Stimulated activated effector memory CD8-positive, alpha-beta T cell treated with anti-CD3 and anti-CD28 coated beads, Interleukin-12 subunit alpha, Interleukin-12 subunit beta, amount 100 ng/mL, for 72 hours (primary cell): ENCODE results near the gene TENM4.

Experiments used
- ATAC-seq: fragments of 150-1000 bp; cut with Tn5 transposase; 2 replicates; pipeline ENCODE4 v1.10.0; 2021
- DNase-seq, 2 donors: peaks; one replicate each; pipeline ENCODE4 v3.0.0; 2021 to 2022; ENCODE audit warnings: low spot score in 2 of 2
- H3K27ac Mint-ChIP-seq: one replicate; pipeline ENCODE4 v1.8.0; 2022; ENCODE audit warnings: mild to moderate bottlenecking, mixed read lengths
- H3K36me3 Mint-ChIP-seq: one replicate; pipeline ENCODE4 v1.8.0; 2022; ENCODE audit warnings: mild to moderate bottlenecking, mixed read lengths
- H3K4me1 Mint-ChIP-seq: one replicate; pipeline ENCODE4 v1.8.0; 2022; ENCODE audit warnings: mixed read lengths
- H3K4me3 Mint-ChIP-seq: one replicate; pipeline ENCODE4 v1.8.0; 2022; ENCODE audit warnings: mild to moderate bottlenecking, mixed read lengths
- H3K9me3 Mint-ChIP-seq: one replicate; pipeline ENCODE4 v1.8.0; 2022; ENCODE audit warnings: mixed read lengths

TENM4 gene

GRCh38 chr11:78787696-78788095 lies 653.1 kb downstream of the TENM4 start:
- no peaks in the 10 kb centered on the region for H3K9me3 Mint-ChIP-seq
- no peak overlapping the region for H3K4me3 Mint-ChIP-seq
- no peak overlapping the region for H3K27ac Mint-ChIP-seq
- DNase-seq, result no peak
- no peak for ATAC-seq
- no peaks in the 10 kb centered on the region for H3K36me3 Mint-ChIP-seq
- no peaks in the 10 kb centered on the region for H3K4me1 Mint-ChIP-seq

DNA sequence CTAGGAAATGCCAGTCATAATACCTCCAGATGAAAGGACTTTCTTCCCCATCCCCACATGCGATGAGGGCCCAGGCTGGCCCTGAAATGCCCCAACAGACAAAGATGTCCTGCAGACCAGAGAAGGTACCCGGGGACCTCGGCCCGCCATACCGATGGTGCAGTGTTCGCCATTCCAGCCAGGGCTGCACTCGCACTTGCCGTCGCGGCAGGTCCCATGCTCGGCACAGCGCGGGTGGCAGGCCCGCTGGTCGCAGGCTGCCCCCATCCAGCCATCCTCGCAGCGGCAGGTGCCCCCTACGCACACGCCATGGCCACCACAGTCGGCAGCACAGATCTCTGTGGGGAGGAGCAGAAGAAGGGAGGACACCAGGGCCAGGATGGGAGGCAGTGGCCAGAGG lies 654.1 kb downstream of the TENM4 start:
- ATAC-seq, result no peak
- Mint-ChIP-seq H3K9me3 (no peaks in the 10 kb centered on the region), H3K36me3 (no peaks in the 10 kb centered on the region)

GRCh38 chr11:78786086-78786485 lies 654.7 kb downstream of the TENM4 start:
- Mint-ChIP-seq H3K4me3 (no peak overlapping the region), H3K9me3 (no peaks in the 10 kb centered on the region), H3K27ac (no peak overlapping the region), H3K4me1 (no peaks in the 10 kb centered on the region), H3K36me3 (no peaks in the 10 kb centered on the region)
- DNase-seq (no peak), ATAC-seq (no peak)

More for the DNA sequence above, 654.1 kb downstream of the TENM4 start:
- DNase-seq, result no peak
- Mint-ChIP-seq H3K4me3 (no peak overlapping the region), H3K27ac (no peak overlapping the region), H3K4me1 (no peaks in the 10 kb centered on the region)

GRCh38 chr11:78784321-78785061 lies 656.3 kb downstream of the TENM4 start:
- Mint-ChIP-seq H3K4me1 (no peaks in the 10 kb centered on the region), H3K9me3 (no peaks in the 10 kb centered on the region), H3K36me3 (no peaks in the 10 kb centered on the region), H3K4me3 (no peak overlapping the region), H3K27ac (no peak overlapping the region)
- no peak for DNase-seq
- no peak for ATAC-seq

DNA sequence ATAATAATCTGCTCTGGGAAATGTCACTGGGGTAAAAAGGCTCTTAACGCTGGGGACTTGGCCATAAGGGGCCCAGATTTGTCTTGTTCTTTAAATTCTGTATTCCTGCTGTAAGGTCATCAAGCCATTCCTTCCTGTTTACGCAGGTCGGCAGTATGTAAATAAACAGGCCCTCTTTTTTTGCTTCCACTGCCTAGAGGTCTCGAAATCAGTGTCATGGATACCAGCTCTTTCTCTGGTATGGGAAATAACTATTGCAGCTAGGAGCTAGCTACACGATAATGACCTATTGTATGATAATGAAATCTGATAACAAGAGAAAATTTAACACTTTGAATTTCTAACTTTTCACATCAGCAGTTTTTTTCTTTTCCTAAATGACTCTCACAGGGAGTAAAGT lies 657.0 kb downstream of the TENM4 start:
- Mint-ChIP-seq H3K36me3 (no peaks in the 10 kb centered on the region), H3K4me3 (no peak overlapping the region), H3K4me1 (no peaks in the 10 kb centered on the region), H3K27ac (no peak overlapping the region), H3K9me3 (no peaks in the 10 kb centered on the region)
- ATAC-seq, result no peak
- DNase-seq, result no peak

- no peaks in the 10 kb centered on the region for H3K36me3 Mint-ChIP-seq
- H3K27ac Mint-ChIP-seq, result no peak overlapping the region
- no peaks in the 10 kb centered on the region for H3K4me1 Mint-ChIP-seq
- no peak for ATAC-seq
- no peaks in the 10 kb centered on the region for H3K9me3 Mint-ChIP-seq
- no peak overlapping the region for H3K4me3 Mint-ChIP-seq
- DNase-seq, result no peak
Measured at GRCh38 chr11:78783301-78783700, 657.5 kb downstream of the TENM4 start.

DNA sequence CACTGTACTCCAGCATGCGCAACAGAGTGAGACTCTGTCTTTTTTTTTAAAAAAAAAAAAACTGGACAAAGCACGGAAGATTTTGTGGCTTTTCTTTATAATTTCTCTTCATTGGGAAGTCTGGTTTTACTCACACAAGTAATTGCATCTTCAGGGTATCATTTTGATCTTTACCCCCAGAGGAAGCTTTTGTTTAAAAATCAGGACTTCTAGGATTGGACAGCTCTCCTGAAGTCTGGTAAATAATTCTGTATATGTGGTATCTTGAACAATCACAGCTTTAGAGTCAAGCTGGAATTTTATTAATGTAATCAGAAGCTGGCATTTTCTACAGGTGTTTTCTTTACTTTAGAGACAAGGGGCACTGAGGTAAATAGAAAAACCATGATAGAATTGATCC lies 658.1 kb downstream of the TENM4 start:
- DNase-seq (no peak), ATAC-seq (no peak)
- no peak overlapping the region for H3K4me3 Mint-ChIP-seq
- no peaks in the 10 kb centered on the region for H3K4me1 Mint-ChIP-seq
- no peak overlapping the region for H3K27ac Mint-ChIP-seq
- H3K36me3 Mint-ChIP-seq, result no peaks in the 10 kb centered on the region
- no peaks in the 10 kb centered on the region for H3K9me3 Mint-ChIP-seq

DNA sequence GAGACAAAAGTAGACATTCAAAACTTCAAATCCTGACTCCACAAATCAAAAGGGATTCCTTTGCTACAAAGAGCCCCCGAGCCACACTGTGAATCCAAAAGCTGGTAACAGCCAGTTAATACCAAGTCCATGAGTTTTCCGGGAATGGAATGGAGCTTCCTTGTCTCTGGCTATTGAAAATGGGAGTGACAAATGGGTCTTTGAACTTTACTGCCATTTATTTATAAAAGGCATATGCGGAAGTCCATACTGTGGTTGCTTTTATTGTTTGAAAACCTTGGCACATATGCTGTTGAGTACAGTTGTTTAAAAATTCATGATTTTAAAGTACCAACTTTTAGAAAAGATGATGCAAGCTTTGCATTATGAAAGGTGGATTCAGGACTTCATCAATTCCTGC lies 659.9 kb downstream of the TENM4 start:
- Mint-ChIP-seq H3K36me3 (no peaks in the 10 kb centered on the region), H3K9me3 (no peaks in the 10 kb centered on the region), H3K4me1 (no peaks in the 10 kb centered on the region), H3K4me3 (no peak overlapping the region), H3K27ac (no peak overlapping the region)
- DNase-seq (no peak), ATAC-seq (no peak)

- Mint-ChIP-seq H3K4me1 (no peaks in the 10 kb centered on the region), H3K27ac (no peak overlapping the region), H3K4me3 (no peak overlapping the region), H3K36me3 (no peaks in the 10 kb centered on the region), H3K9me3 (no peaks in the 10 kb centered on the region)
- no peak for ATAC-seq
- no peak for DNase-seq
Measured at GRCh38 chr11:78773492-78773891, 667.3 kb downstream of the TENM4 start.

DNA sequence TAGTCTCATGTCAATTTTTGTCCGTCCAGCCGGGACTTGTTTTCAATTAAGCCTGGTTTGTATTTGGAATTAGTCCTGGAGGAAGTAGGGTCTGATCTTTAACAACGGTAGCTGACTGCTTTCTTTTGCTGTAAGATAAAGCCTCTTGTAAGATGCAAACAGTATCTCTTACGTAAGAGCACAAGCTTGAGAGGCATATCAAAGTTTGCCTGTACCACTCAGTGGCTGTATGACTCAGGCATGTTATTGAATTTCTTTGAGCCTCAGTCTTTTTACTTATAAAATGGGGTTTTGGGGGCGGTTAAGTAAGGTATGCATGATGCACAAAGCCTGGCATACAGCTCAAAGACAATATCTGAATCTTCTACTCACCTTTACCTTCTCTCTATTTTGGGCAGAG lies 667.8 kb downstream of the TENM4 start:
- Mint-ChIP-seq H3K4me1 (no peaks in the 10 kb centered on the region), H3K27ac (no peak overlapping the region), H3K4me3 (no peak overlapping the region), H3K36me3 (no peaks in the 10 kb centered on the region), H3K9me3 (no peaks in the 10 kb centered on the region)
- DNase-seq (no peak), ATAC-seq (no peak)

DNA sequence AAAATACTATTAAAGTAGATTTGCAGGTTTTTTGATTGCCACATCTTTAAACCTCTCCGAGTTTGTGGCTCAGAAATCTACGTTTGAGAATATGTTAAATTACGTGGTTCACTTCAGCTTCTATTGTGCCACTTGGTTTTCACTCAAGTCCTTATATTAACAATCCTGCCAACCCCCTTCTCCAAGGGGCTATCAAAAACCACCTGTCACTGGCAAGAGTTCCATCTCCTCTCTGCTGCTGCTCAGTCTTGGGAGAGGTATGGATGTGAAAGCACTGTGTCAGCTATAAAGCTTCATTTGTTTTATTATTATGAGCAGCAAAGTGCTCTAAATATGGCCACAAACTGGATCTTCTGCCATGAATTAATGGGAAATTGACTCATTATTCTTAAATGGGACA lies 668.6 kb downstream of the TENM4 start:
- Mint-ChIP-seq H3K36me3 (no peaks in the 10 kb centered on the region), H3K4me3 (no peak overlapping the region), H3K27ac (no peak overlapping the region), H3K4me1 (no peaks in the 10 kb centered on the region), H3K9me3 (no peaks in the 10 kb centered on the region)
- no peak for DNase-seq
- ATAC-seq, result no peak

DNA sequence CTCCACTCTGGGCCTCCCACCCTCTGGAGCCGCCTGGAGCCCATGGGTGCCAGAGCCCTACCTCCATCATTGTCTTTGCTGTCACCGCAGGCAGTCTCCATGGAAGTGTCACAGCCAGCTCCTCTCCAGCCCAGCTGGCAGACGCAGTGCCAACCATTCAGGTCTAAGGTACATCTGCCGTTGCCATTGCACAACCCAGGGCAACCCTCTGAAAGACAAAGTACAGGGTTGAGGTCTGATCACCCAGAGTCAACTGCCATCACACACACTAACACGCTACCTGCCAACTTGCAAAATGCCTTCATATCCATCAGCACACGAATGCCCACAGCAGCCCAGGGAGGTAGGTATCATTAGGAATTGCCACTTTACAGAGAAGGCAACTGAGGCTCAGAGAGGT lies 669.9 kb downstream of the TENM4 start:
- Mint-ChIP-seq H3K4me1 (no peaks in the 10 kb centered on the region), H3K27ac (no peak overlapping the region), H3K4me3 (no peak overlapping the region), H3K36me3 (no peaks in the 10 kb centered on the region), H3K9me3 (no peaks in the 10 kb centered on the region)
- DNase-seq, result no peak
- no peak for ATAC-seq

DNA sequence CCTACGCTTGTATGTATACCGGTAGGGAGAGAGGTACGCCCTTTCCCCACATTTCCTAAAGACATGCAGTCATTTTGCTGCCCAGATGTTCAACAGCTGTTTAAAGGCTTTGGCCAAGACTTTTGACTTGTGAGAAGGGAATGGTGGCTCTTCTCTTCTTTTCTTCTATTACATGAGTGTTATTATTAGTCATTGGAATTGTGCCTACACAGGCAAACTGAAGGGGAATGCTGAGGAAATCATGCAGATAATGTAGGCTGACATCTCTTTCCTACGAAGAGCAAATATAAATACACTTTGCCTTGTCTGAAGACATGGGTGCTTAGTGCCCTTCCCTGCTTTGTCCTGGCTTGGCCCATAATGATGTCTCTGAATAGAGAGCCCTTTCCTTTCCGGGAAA lies 671.9 kb downstream of the TENM4 start:
- ATAC-seq (no peak), DNase-seq (no peak)
- no peaks in the 10 kb centered on the region for H3K36me3 Mint-ChIP-seq
- no peaks in the 10 kb centered on the region for H3K9me3 Mint-ChIP-seq
- no peak overlapping the region for H3K4me3 Mint-ChIP-seq
- H3K4me1 Mint-ChIP-seq, result no peaks in the 10 kb centered on the region
- H3K27ac Mint-ChIP-seq, result no peak overlapping the region

DNA sequence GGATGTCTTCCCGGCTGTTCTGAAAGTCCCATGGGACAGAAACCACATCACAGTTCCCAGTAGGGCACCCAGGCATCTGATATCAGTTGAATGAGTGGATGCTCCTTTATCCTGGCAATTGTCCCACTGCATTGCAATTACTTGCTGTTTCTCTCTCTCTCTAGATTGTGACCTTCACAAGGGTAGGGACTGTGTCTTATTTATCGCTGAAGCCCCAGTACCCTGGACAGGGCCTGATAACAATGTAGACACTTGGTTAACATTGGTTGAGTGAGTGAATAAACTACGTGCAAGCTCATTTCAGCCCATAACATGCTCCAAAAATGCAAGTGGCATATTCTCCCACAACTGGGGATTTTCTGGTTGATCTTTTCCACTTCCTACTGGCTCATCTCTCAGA lies 672.5 kb downstream of the TENM4 start:
- no peak overlapping the region for H3K4me3 Mint-ChIP-seq
- DNase-seq (no peak), ATAC-seq (no peak)
- no peaks in the 10 kb centered on the region for H3K4me1 Mint-ChIP-seq
- H3K36me3 Mint-ChIP-seq, result no peaks in the 10 kb centered on the region
- no peaks in the 10 kb centered on the region for H3K9me3 Mint-ChIP-seq
- H3K27ac Mint-ChIP-seq, result no peak overlapping the region

DNA sequence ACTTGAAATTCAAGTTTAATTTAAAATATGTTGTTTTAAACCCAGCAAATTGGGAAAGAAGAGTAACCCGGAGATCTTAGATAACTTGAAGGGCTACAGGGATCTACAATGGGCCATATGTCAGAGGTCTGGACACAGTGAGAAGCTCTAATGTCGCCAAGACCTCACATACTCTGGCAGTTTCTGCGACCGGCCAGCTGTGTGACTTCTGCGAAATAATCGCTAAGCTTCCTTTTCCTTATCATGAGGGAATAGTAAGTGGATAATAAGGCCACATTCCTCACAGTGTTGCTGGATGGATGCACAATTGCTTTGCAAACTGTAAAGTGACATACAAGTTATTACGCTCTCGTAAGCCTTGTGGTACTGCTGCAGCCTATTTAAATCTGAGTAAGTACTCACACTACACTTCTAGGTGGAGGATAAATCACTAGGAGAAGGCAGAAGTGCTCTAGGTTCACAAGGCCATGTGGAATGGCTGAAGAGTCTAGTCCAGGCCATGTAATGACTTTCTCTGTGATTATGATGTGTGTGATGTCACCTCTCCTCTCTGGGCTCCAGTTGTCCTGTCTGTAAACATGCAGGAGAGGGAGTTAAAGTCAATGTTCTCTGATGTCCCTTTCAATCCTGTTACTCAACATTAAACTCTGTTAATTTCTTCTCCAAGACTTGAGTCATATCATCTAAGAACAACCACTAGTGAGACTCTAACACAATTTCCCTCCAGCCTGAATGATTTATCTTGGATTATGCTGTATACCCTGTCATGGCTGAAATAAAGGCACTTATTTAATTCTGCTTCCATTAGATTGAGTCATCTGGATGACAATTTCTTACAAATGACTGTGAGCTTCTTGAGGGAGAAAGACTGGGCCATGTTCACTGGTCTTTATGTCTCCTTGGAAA lies 673.5 kb downstream of the TENM4 start:
- H3K4me1 Mint-ChIP-seq, result no peaks in the 10 kb centered on the region
- DNase-seq (no peak), ATAC-seq (no peak)
- H3K27ac Mint-ChIP-seq, result no peak overlapping the region
- H3K36me3 Mint-ChIP-seq, result no peaks in the 10 kb centered on the region
- no peaks in the 10 kb centered on the region for H3K9me3 Mint-ChIP-seq
- H3K4me3 Mint-ChIP-seq, result no peak overlapping the region

DNA sequence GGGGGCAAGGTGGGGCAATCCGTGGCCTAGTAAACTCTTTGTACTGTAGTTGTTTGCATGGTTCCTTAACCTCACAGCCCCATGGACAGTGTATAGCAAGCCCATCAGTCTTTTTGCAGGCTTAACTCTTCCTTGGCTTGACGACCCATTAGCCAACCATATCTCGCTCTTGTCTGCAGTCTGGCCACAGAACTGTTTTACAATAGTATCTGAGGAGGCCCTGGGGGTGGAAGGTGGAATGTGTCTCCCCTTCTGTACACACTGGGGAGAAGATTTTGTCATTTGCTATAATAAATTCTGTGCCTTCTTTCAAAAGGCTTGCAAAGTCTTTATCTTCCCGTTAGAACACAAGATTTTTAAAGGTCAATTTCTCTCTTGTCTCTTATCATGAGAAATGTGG lies 675.9 kb downstream of the TENM4 start:
- Mint-ChIP-seq H3K9me3 (no peaks in the 10 kb centered on the region), H3K27ac (no peak overlapping the region), H3K36me3 (no peaks in the 10 kb centered on the region), H3K4me3 (no peak overlapping the region), H3K4me1 (no peaks in the 10 kb centered on the region)
- no peak for DNase-seq
- ATAC-seq, result no peak
